Suprapubic skin (tissue), 4 donors: ENCODE data around the gene DAB2IP.

Experiments
- EP300 ChIP-seq: sonication (generic); formaldehyde crosslinking; IDR thresholded peaks from one replicate; pipeline ENCODE4 v1.6.1; 2017; ENCODE audit warnings: antibody characterized with exemption
- POLR2A ChIP-seq, 2 donors: fragments of 450-650 bp; IDR thresholded peaks; one replicate each; pipeline ENCODE4 v1.6.1; 2017; ENCODE audit warnings: antibody characterized with exemption in 2 of 2, mild to moderate bottlenecking in 2 of 2, moderate library complexity in 2 of 2
- POLR2AphosphoS5 ChIP-seq, 3 donors: sonication (generic); formaldehyde crosslinking; IDR thresholded peaks; one replicate each; pipeline ENCODE4 v1.6.1; 2017; ENCODE audit warnings: antibody characterized with exemption in 3 of 3
- TF ChIP-seq, protein P1 (sequence below), 2 donors: fragments of 200-600 bp in 1 of 2; fragments of 450-650 bp in 1 of 2; sonication (generic) in 1 of 2; IDR thresholded peaks; one replicate each; pipeline ENCODE4 v1.5.1; 2016 to 2019; ENCODE audit warnings: antibody characterized with exemption in 2 of 2, mild to moderate bottlenecking in 1 of 2, moderate library complexity in 1 of 2

DNA sequence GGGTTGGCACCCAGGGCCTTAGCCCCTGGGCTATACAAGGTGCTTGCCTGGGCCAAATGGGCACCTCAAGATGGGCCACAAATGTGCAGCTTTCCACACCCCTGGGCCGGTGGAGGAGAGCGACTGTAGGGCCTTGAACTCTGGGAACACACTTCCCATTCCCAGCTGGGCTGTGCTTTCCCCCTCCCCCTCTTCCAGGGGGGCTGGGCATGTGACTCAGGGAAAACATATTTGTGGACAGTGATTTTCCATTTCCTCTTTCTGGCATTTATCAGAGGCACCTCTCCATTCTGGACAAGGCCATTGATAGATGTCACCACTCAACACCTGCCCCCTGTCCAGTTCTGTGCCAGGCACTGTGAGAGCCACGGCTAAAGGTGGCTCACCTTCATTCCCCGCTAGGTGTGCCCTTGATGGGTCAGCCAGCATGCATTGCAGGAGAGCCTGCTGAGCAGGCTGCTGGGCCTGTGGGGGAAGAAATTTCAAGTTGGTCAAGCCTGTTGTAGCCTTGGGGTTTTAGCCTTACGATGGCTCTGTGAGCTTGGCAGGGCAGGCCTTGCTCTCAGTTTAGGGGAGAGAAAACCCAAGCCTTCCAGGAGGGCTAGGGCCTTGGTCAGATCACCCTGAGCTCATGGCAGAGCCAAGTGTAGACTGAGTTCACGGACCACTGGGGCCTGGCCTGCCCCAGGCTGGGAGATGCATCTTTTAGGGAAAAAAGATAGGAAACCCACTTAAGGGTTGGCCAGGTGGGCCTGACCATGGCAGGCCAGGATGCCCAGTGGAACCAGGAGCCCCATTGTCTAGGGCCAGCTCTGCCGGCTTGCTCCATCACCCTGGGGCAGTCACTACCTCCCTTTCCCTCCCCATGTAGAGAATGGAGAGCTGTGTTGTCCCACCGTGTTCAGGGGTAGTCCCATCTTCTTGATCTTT lies 113.9 kb downstream of the DAB2IP start:
- TF ChIP-seq POLR2A (IDR thresholded peaks at IDR 0.05) (no peak), EP300 (no peak), POLR2AphosphoS5 (IDR thresholded peaks at IDR 0.05) (no peak)
- TF ChIP-seq, protein P1, sequence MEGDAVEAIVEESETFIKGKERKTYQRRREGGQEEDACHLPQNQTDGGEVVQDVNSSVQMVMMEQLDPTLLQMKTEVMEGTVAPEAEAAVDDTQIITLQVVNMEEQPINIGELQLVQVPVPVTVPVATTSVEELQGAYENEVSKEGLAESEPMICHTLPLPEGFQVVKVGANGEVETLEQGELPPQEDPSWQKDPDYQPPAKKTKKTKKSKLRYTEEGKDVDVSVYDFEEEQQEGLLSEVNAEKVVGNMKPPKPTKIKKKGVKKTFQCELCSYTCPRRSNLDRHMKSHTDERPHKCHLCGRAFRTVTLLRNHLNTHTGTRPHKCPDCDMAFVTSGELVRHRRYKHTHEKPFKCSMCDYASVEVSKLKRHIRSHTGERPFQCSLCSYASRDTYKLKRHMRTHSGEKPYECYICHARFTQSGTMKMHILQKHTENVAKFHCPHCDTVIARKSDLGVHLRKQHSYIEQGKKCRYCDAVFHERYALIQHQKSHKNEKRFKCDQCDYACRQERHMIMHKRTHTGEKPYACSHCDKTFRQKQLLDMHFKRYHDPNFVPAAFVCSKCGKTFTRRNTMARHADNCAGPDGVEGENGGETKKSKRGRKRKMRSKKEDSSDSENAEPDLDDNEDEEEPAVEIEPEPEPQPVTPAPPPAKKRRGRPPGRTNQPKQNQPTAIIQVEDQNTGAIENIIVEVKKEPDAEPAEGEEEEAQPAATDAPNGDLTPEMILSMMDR (IDR thresholded peaks at IDR 0.05), result no peak
